B cell (primary cell): ENCODE data around the gene B9D2. TPM values are rescaled to one million over a fixed set of nuclear protein-coding genes. Genes with fewer than 3 reads are reported as not detected.

Experiments used
- ATAC-seq: fragments of 200-7000 bp; cut with Tn5 transposase; one replicate; pipeline ENCODE4 v1.10.0; 2021; ENCODE audit warnings: low read depth, mild to moderate bottlenecking, moderate number of reproducible peaks, moderate library complexity
- CTCF ChIA-PET: fragments of 350-600 bp; sonication (Branson Sonifier 250); formaldehyde crosslinking; loops from one replicate; lab custom pipeline; 2021; ENCODE audit warnings: antibody characterized with exemption, inconsistent platforms; lab: Charles Lee
- POLR2A ChIA-PET: fragments of 350-600 bp; sonication (Branson Sonifier 250); formaldehyde crosslinking; loops from one replicate; lab custom pipeline; 2021; ENCODE audit warnings: antibody characterized with exemption; lab: Charles Lee
- DNase-seq: peaks from one replicate; pipeline ENCODE4 v3.0.0; 2013
- H2AFZ ChIP-seq: 2 replicates; pipeline ENCODE4 v1.6.1; 2012; ENCODE audit warnings: mild to moderate bottlenecking, low read depth, low read length; ENCODE audit not compliant: insufficient read depth, poor library complexity, severe bottlenecking
- H3K27ac ChIP-seq, 2 donors: 1 replicate in 1 of 2; 2 replicates in 1 of 2; pipeline ENCODE4 v1.5.1; 2012 to 2013; ENCODE audit warnings: low read length in 2 of 2, mild to moderate bottlenecking in 2 of 2, moderate library complexity in 1 of 2
- H3K27me3 ChIP-seq, 4 experiments: fragments of 200-600 bp in 1 of 4; sonication (generic) in 1 of 4; replicated peaks in 1 of 4; 1 replicate in 2 of 4; 2 replicates in 2 of 4; pipeline versions ENCODE4 v1.6.1 to v1.7.0; 2013 to 2016; ENCODE audit warnings: low read length in 3 of 4, mild to moderate bottlenecking in 2 of 4, mixed read lengths in 1 of 4, moderate library complexity in 1 of 4; ENCODE audit not compliant: insufficient read depth in 4 of 4, control insufficient read depth in 3 of 4; ENCODE audit errors: control extremely low read depth in 1 of 4
- H3K36me3 ChIP-seq, 2 experiments: replicated peaks in 1 of 2; 1 replicate in 1 of 2; 2 replicates in 1 of 2; pipeline versions ENCODE4 v1.6.1 to v1.7.1; 2013; ENCODE audit warnings: low read length in 1 of 2; ENCODE audit not compliant: insufficient read depth in 2 of 2, control insufficient read depth in 1 of 2; ENCODE audit errors: control extremely low read depth in 1 of 2, extremely low read depth in 1 of 2
- H3K4me1 ChIP-seq, 2 donors: fragments of 200-600 bp in 1 of 2; sonication (generic) in 1 of 2; 1 replicate in 1 of 2; 2 replicates in 1 of 2; pipeline versions ENCODE4 v1.5.1 to v1.6.1; 2013 to 2017; ENCODE audit warnings: low read length in 2 of 2; ENCODE audit not compliant: control insufficient read depth in 2 of 2, insufficient read depth in 2 of 2
- H3K4me2 ChIP-seq: replicated peaks from 2 replicates; pipeline ENCODE3; 2012; ENCODE audit warnings: mild to moderate bottlenecking, low read depth, low read length; ENCODE audit not compliant: poor library complexity, severe bottlenecking
- H3K4me3 ChIP-seq, 5 experiments: fragments of 200-600 bp in 1 of 5; sonication (generic) in 1 of 5; 1 replicate in 3 of 5; 2 replicates in 2 of 5; pipeline versions ENCODE4 v1.5.1 to v1.7.0; 2011 to 2016; ENCODE audit warnings: low read length in 4 of 5, mild to moderate bottlenecking in 4 of 5, low read depth in 2 of 5, control low read depth in 1 of 5, moderate library complexity in 1 of 5; ENCODE audit not compliant: insufficient read depth in 1 of 5; ENCODE audit errors: control extremely low read depth in 1 of 5, extremely low read depth in 1 of 5
- H3K79me2 ChIP-seq: fragments of 200-600 bp; sonication (generic); one replicate; pipeline ENCODE4 v1.6.0; 2016; ENCODE audit warnings: low read length; ENCODE audit not compliant: control insufficient read depth, insufficient read depth
- H3K9ac ChIP-seq: fragments of 200-600 bp; sonication (generic); 2 replicates; pipeline ENCODE4 v1.6.1; 2017; ENCODE audit warnings: mild to moderate bottlenecking, low read length, moderate library complexity
- H3K9me3 ChIP-seq, 3 donors: one replicate each; pipeline versions ENCODE4 v1.6.1 to v1.7.1; 2013; ENCODE audit warnings: low read length in 2 of 3; ENCODE audit not compliant: control insufficient read depth in 2 of 3, insufficient read depth in 1 of 3; ENCODE audit errors: control extremely low read depth in 1 of 3
- H4K20me1 ChIP-seq: 2 replicates; pipeline ENCODE4 v1.6.0; 2012; ENCODE audit warnings: mild to moderate bottlenecking, low read length; ENCODE audit not compliant: insufficient read depth, control insufficient read depth, poor library complexity, severe bottlenecking
- H3K27ac Mint-ChIP-seq: one replicate; pipeline ENCODE4 v1.8.0; 2021; ENCODE audit warnings: mixed read lengths
- H3K27me3 Mint-ChIP-seq: one replicate; pipeline ENCODE4 v1.8.0; 2021; ENCODE audit warnings: mixed read lengths
- H3K4me1 Mint-ChIP-seq: one replicate; pipeline ENCODE4 v1.8.0; 2021; ENCODE audit warnings: mixed read lengths
- H3K4me3 Mint-ChIP-seq: one replicate; pipeline ENCODE4 v1.8.0; 2021; ENCODE audit warnings: mixed read lengths
- H3K9me3 Mint-ChIP-seq: one replicate; pipeline ENCODE4 v1.8.0; 2022; ENCODE audit warnings: mixed read lengths; ENCODE audit not compliant: insufficient read depth
- EZH2 ChIP-seq: IDR thresholded peaks from 2 replicates; pipeline ENCODE4 v1.6.1; 2012; ENCODE audit warnings: borderline replicate concordance, low read depth, mild to moderate bottlenecking, moderate library complexity, low read length; ENCODE audit not compliant: insufficient read depth, poor library complexity, severe bottlenecking
- WGBS: methylation state at CpG from one replicate; pipeline ENCODE4 v1.1.5; 2013; ENCODE audit warnings: missing lambda C conversion rate; ENCODE audit not compliant: insufficient coverage; 5-methylcytosine and 5-hydroxymethylcytosine counted together
- intact Hi-C: fragments of 100-400 bp; cut with micrococcal nuclease; formaldehyde crosslinking; loops from one replicate; pipeline ENCODE4 v1.10.0; 2022
- polyA plus RNA-seq: library from polyadenylated mRNA; depleted of rRNA; stranded (reverse); fragments of >200 nt; gene quantifications from 2 replicates; pipeline ENCODE4 v1.2.3, GENCODE V29; 2012
- total RNA-seq, 2 donors: library from RNA; stranded (reverse); fragments of 120-200 nt in 1 of 2; gene quantifications; 1 replicate in 1 of 2; 2 replicates in 1 of 2; pipeline versions ENCODE4 v1.2.3 to v1.2.4, GENCODE V29; 2013 to 2022
- TF ChIP-seq, protein P1 (sequence below): fragments of 200-600 bp; IDR thresholded peaks from one replicate; pipeline ENCODE4 v1.8.0; 2022; ENCODE audit warnings: antibody characterized with exemption, mild to moderate bottlenecking

B9D2 gene
- total and polyA plus RNA-seq, 2 donors (not counting 1 experiment from before 2014, with no cell fraction given) = 9.9 to 17.5 TPM

DNA sequence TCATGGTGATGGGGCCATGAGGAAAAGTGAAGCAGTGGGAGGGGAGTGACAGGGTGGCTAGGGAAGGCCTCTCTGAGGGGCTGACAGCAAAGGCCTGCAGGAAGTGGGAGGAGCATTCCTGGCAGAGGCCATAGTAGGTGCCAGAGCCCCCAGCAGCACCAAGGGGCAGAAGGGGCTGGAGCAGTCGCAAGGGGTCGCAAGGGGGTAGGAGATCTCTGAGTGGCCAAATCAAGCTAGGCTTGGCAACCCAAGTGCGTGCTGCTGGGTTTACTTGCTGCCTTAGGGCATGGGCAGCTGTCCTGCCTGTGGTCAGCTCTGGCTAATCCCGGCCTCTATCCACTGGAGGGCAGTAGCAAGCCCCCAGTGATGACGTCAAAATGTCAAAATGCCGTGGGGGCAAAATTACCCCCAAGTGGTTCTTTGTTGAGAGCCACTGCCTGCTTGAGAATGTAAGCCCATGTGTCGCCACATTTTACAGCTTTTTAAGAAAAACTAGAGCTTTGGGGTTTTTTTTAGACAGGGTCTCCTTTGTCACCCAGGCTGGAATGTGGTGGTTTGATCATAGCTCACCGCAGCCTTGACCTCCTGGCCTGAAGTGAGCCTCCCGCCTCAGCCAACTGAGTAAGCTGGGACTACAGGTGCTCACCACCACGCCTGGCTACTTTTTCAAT, 42.2 kb downstream of the B9D2 start:
- Mint-ChIP-seq H3K4me3 (no peak overlapping the region), H3K27me3 (no peaks in the 10 kb centered on the region), H3K4me1 (peaks cover 53% of the 10 kb centered on the region), H3K27ac (peak overlapping the region; percentile 83), H3K9me3 (no peaks in the 10 kb centered on the region)
- Histone ChIP-seq H3K9me3 (no peaks in the 10 kb centered on the region), H3K27me3 (no peaks in the 10 kb centered on the region), H3K36me3 (peaks cover 0 to 65% of the 10 kb centered on the region in 2 experiments), H3K9ac (no peak overlapping the region), H3K27ac (peak overlapping the region; percentile 29 to 97), H3K4me2 (no peak overlapping the region), H3K4me3 (no peak overlapping the region), H3K79me2 (peaks cover 12% of the 10 kb centered on the region), H4K20me1 (peaks cover 16% of the 10 kb centered on the region), H3K4me1 (peaks cover 26 to 53% of the 10 kb centered on the region in 2 donors), H2AFZ (no peak overlapping the region)
- intact Hi-C loops = loop anchor here (10.0 kb wide), 1 partner anchor 243 kb away; no protein-coding TSS in a partner anchor
- ChIA-PET POLR2A (interaction anchor here (0.6 to 1.9 kb wide), 3 partner anchors 13 to 30 kb away, joined by 3 to 7 read pairs (median 3); no protein-coding TSS in a partner anchor), CTCF (interaction anchor here (0.9 to 9.7 kb wide), 5 partner anchors 13 to 249 kb away, joined by 3 to 130 read pairs (median 4); partner anchors contain the start of gene TGFB1)
- DNase-seq (peak; percentile 52), ATAC-seq (no peak)
- WGBS = 68% methylated on average over 10 of the region's 10 CpGs
- TF ChIP-seq, protein P1, sequence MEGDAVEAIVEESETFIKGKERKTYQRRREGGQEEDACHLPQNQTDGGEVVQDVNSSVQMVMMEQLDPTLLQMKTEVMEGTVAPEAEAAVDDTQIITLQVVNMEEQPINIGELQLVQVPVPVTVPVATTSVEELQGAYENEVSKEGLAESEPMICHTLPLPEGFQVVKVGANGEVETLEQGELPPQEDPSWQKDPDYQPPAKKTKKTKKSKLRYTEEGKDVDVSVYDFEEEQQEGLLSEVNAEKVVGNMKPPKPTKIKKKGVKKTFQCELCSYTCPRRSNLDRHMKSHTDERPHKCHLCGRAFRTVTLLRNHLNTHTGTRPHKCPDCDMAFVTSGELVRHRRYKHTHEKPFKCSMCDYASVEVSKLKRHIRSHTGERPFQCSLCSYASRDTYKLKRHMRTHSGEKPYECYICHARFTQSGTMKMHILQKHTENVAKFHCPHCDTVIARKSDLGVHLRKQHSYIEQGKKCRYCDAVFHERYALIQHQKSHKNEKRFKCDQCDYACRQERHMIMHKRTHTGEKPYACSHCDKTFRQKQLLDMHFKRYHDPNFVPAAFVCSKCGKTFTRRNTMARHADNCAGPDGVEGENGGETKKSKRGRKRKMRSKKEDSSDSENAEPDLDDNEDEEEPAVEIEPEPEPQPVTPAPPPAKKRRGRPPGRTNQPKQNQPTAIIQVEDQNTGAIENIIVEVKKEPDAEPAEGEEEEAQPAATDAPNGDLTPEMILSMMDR = peak; percentile 17
- no peak for TF ChIP-seq EZH2

DNA sequence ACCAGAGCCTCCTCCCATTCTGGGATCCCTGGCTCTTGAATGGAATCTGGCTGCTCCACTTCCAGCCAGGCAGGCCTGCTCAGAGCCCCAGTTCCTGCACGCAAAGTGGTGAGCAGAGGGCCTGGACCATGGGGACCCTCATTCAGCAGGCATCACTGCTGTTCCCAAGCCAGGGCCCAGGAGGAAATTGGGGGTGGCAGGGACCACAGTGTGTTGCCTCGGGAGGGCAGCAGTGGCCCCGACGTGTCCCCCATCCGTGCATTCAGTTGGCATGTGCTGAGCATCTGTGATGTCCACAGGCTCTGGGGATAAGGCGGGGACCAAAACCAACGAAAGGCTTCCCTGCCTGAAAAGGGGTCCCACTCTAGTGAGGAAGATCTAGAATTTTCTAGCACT, 42.7 kb downstream of the B9D2 start:
- Histone ChIP-seq H4K20me1 (peaks cover 18% of the 10 kb centered on the region), H3K27ac (peak overlapping the region in 1 of 2 donors; percentile 97), H3K9me3 (no peaks in the 10 kb centered on the region), H2AFZ (no peak overlapping the region), H3K9ac (no peak overlapping the region), H3K4me2 (no peak overlapping the region), H3K4me1 (peaks cover 22 to 48% of the 10 kb centered on the region in 2 donors), H3K36me3 (peaks cover 0 to 70% of the 10 kb centered on the region in 2 experiments), H3K4me3 (no peak overlapping the region), H3K79me2 (peaks cover 17% of the 10 kb centered on the region), H3K27me3 (no peaks in the 10 kb centered on the region)
- CTCF ChIA-PET = interaction anchor here (0.9 to 9.7 kb wide), 4 partner anchors 13 to 119 kb away, joined by 3 to 130 read pairs (median 6); partner anchors contain the start of gene TGFB1
- ATAC-seq (no peak), DNase-seq (no peak)
- H3K27me3 Mint-ChIP-seq = no peaks in the 10 kb centered on the region
- TF ChIP-seq EZH2 = no peak
- TF ChIP-seq, protein P1 = no peak
- peaks cover 48% of the 10 kb centered on the region for H3K4me1 Mint-ChIP-seq
- no peaks in the 10 kb centered on the region for H3K9me3 Mint-ChIP-seq
- POLR2A ChIA-PET = interaction anchor here (0.6 to 2.0 kb wide), 4 partner anchors 13 to 1182 kb away, joined by 3 to 7 read pairs (median 4); no protein-coding TSS in a partner anchor
- intact Hi-C loops = loop anchor here (10.0 kb wide), 1 partner anchor 244 kb away; no protein-coding TSS in a partner anchor
- 88% methylated on average over 7 of the region's 7 CpGs for WGBS
- H3K27ac Mint-ChIP-seq = peak overlapping the region; percentile 73
- no peak overlapping the region for H3K4me3 Mint-ChIP-seq
